ENCODE data around the gene PSAT1. TPM values are rescaled to one million over a fixed set of nuclear protein-coding genes. Genes with fewer than 3 reads are reported as not detected.

The PSAT1 gene
- total and polyA plus RNA-seq, 2 of the 8 experiments (the other 6 are each of a cell fraction or from before 2014, with no cell fraction given) = 204 to 341 TPM

DNA sequence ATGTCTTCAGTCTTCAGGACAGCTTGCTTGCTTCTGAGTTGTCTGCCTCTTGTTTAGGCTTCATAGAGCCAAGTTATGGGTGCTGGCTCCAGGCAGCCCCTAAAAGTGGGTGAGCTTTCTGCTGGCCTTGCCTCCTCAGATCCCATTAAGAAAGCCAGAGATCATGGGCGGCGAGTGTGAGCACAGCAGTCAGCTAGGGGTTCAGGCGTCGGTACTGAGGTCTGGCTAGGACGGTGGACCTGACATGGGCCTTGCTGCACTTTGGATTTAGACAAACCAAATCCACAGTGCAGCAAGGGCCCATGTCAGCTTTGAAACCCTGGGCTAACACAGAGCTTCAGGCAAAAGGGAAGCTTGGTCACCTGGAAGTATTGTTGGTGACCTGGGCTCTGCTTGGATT, 17.6 kb downstream of the PSAT1 start:
- WGBS, 2 experiments (ENCODE audit: extremely low coverage in 1 of 2, insufficient coverage in 1 of 2, insufficient read length in 1 of 2, insufficient replicate concordance in 2 of 2, low coverage in 1 of 2, low lambda C conversion rate in 2 of 2, missing lambda C conversion rate in 1 of 2) = 91% methylated on average over 5 of the region's 5 CpGs; no CpG with 5 or more reads in 1 of the 2 experiments
- Histone ChIP-seq H3K79me1 (ENCODE audit: low read depth, low read length) (peaks cover 10% of the 10 kb centered on the region), H2AK5ac (ENCODE audit: low read depth, low read length) (no peak overlapping the region), H3K4me3 (ENCODE audit: extremely low read depth in 1 of 4, insufficient read depth in 2 of 4, low read depth in 3 of 4, low read length in 4 of 4) (no peak overlapping the region), H4K91ac (replicated peaks; ENCODE audit: insufficient read length, low read length) (no peak overlapping the region), H4K20me1 (replicated peaks in 1 of 2; ENCODE audit: control insufficient read depth in 1 of 2, insufficient read depth in 2 of 2, low read length in 2 of 2) (peaks cover 22 to 23% of the 10 kb centered on the region in 2 experiments), H3K4me1 (replicated peaks in 1 of 4; ENCODE audit: control insufficient read depth in 3 of 4, insufficient read depth in 4 of 4, low read length in 3 of 4) (no peaks in the 10 kb centered on the region), H3K36me3 (ENCODE audit: control insufficient read depth in 2 of 4, insufficient read depth in 4 of 4, low read length in 3 of 4) (peaks cover 36 to 100% (median 74%) of the 10 kb centered on the region in 4 experiments), H3K27me3 (replicated peaks in 1 of 4; ENCODE audit: control insufficient read depth in 3 of 4, extremely low read depth in 1 of 4, insufficient read depth in 3 of 4, low read length in 3 of 4) (no peaks in the 10 kb centered on the region), H3K23ac (ENCODE audit: insufficient read length) (no peak overlapping the region), H2BK5ac (ENCODE audit: low read depth, low read length) (0 out of 2 replicates have a peak overlapping the region, but pooled peaks have one; percentile 8), H4K8ac (ENCODE audit: extremely low read depth, insufficient read depth, low read length) (no peak overlapping the region; the same call in 1 of the 2 replicates), H2BK12ac (ENCODE audit: low read depth, low read length) (no peak overlapping the region), H3K23me2 (ENCODE audit: low read depth, low read length) (no peaks in the 10 kb centered on the region), H3K14ac (ENCODE audit: insufficient read length) (no peak overlapping the region), H2BK15ac (ENCODE audit: low read length) (no peak overlapping the region), H3K18ac (ENCODE audit: extremely low read depth, low read length) (no peak overlapping the region), H2BK120ac (replicated peaks; ENCODE audit: low read depth, low read length) (no peak overlapping the region), H2BK20ac (ENCODE audit: low read length) (no peak overlapping the region), H2AFZ (ENCODE audit: low read length) (no peak overlapping the region), H3K4ac (replicated peaks; ENCODE audit: insufficient read length, low read depth, low read length) (no peak overlapping the region), H4K5ac (ENCODE audit: insufficient read length, low read depth, low read length) (no peak overlapping the region), H3K9me3 (ENCODE audit: insufficient read depth in 2 of 2, low read depth in 1 of 2, low read length in 1 of 2) (no peaks in the 10 kb centered on the region), H3K9ac (replicated peaks in 1 of 4; ENCODE audit: extremely low read depth in 1 of 4, low read depth in 3 of 4, low read length in 3 of 4) (peak overlapping the region in 1 of 4 experiments; percentile 18; a peak in 1 of 7 replicates), H3K79me2 (ENCODE audit: control insufficient read depth in 1 of 2, insufficient read depth in 2 of 2, low read length in 2 of 2) (peaks cover 0 to 66% of the 10 kb centered on the region in 2 experiments; a peak in 2 of 4 replicates), H3K27ac (ENCODE audit: low read depth, low read length) (no peak overlapping the region), H3K56ac (replicated peaks; ENCODE audit: insufficient read length, low read depth, low read length) (no peak overlapping the region), H3K4me2 (ENCODE audit: insufficient read depth in 1 of 2, low read depth in 2 of 2, low read length in 2 of 2) (no peak overlapping the region)
- POLR2A ChIA-PET (ENCODE audit: partially characterized antibody) = interaction anchor here (1.0 to 27.8 kb wide), 6 partner anchors 14 to 100 kb away, joined by 3 to 936 read pairs (median 266); partner anchors contain the start of gene PSAT1
- CTCF ChIA-PET (ENCODE audit: partially characterized antibody) = interaction anchor here (1.0 to 2.9 kb wide), 3 partner anchors 10 to 53 kb away, joined by 6 to 13 read pairs (median 7); no protein-coding TSS in a partner anchor
- FAIRE-seq = no peak
- no peak for DNase-seq (ENCODE audit: low read depth in 1 of 2, low spot score in 2 of 2)
- TF ChIP-seq CBX5 (IDR thresholded peaks at IDR 0.05; ENCODE audit: low read depth, low read length) (no peak), RNF2 (IDR thresholded peaks at IDR 0.05; ENCODE audit: borderline replicate concordance, low read depth, low read length, missing control alignments, poor library complexity, severe bottlenecking) (no peak), CHD2 (IDR thresholded peaks at IDR 0.05; ENCODE audit: low read length) (no peak), RAD21 (IDR thresholded peaks at IDR 0.05 in 1 of 2, conservative IDR thresholded peaks at IDR 0.05 in 1 of 2; ENCODE audit: low read depth in 2 of 2, low read length in 2 of 2) (no peak), CBX8 (IDR thresholded peaks at IDR 0.05; ENCODE audit: borderline replicate concordance, low read depth, low read length) (no peak), SUZ12 (IDR thresholded peaks at IDR 0.05; ENCODE audit: low read length) (no peak), CEBPB (IDR thresholded peaks at IDR 0.05; ENCODE audit: low read depth, low read length) (no peak), BRCA1 (IDR thresholded peaks at IDR 0.05; ENCODE audit: low read depth, low read length) (no peak), SRF (IDR thresholded peaks at IDR 0.05; ENCODE audit: low read depth, low read length) (no peak), ZNF274 (IDR thresholded peaks at IDR 0.05; ENCODE audit: borderline replicate concordance, extremely low read depth, low read length) (no peak), BACH1 (IDR thresholded peaks at IDR 0.05; ENCODE audit: low read length) (no peak), PHF8 (conservative IDR thresholded peaks at IDR 0.05; ENCODE audit: low read depth, low read length) (no peak), SIRT6 (IDR thresholded peaks at IDR 0.05; ENCODE audit: low read length) (no peak)

Measured in H1 (cell line).